Stomach smooth muscle (tissue), 2 donors: ENCODE measurements around the gene SPATA4.

Experiments used
- H3K27ac ChIP-seq: one replicate; pipeline ENCODE4 v1.7.0; 2013; ENCODE audit warnings: mild to moderate bottlenecking, low read length, inconsistent platforms
- H3K27me3 ChIP-seq, 2 donors: one replicate each; pipeline ENCODE4 v1.7.0; 2013; ENCODE audit warnings: low read length in 2 of 2; ENCODE audit not compliant: insufficient read depth in 2 of 2, control insufficient read depth in 1 of 2
- H3K36me3 ChIP-seq, 2 donors: one replicate each; pipeline ENCODE4 v1.7.0; 2013; ENCODE audit warnings: low read length in 2 of 2; ENCODE audit not compliant: control insufficient read depth in 2 of 2, insufficient read depth in 2 of 2
- H3K4me1 ChIP-seq: one replicate; pipeline ENCODE4 v1.7.0; 2013; ENCODE audit warnings: low read length; ENCODE audit not compliant: control insufficient read depth, insufficient read depth
- H3K4me3 ChIP-seq, 2 donors: one replicate each; pipeline ENCODE4 v1.7.0; 2013; ENCODE audit warnings: low read length in 2 of 2
- H3K9ac ChIP-seq, 2 donors: one replicate each; pipeline ENCODE4 v1.7.0; 2013; ENCODE audit warnings: low read length in 2 of 2, mild to moderate bottlenecking in 1 of 2
- H3K9me3 ChIP-seq, 2 donors: one replicate each; pipeline ENCODE4 v1.7.0; 2013; ENCODE audit warnings: low read length in 2 of 2; ENCODE audit not compliant: control insufficient read depth in 2 of 2
- donor health status: healthy.
- donor health status: Pancreatic carcinoma.

SPATA4 gene

DNA sequence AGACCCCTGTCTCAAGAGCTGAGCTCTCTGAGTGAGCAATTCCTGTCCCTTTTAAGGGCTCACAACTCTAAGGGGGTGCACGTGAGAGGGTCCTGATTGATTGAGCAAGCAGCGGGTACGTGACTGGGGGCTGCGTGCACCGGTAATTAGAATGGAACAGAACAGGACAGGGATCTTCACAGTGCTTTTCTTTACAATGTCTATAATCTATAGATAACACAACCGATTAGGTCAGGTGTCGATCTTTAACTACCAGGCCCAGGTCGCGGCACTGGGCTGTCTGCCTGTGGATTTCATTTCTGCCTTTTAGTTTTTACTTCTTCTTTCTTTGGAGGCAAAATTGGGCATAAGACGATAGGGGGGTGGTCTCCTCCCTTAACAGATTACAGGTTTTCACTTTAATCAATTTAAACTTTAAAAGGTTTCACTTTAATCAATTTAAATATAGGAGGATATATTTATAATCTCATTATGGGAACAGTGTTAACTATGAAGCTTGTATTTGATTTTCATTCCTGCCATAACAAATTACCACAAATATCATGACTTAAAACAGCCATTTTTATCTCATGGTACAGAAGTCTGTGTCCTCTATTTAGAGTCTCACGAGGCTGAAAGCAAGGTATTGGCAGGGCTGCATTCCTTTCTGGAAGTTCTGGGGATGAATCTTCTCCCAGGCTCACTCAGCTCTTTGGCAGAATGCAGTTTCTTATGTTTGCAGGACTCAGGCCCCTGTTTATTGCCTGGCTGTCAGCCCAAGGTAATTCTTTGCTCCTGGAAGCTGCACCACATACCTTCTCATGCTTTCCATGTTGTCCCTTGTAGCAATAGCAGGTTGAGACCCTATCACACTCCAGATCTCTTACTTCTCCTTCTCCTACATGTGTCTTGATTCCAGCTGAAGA, 5.2 kb downstream of the SPATA4 start:
- Histone ChIP-seq H3K4me3 (no peak overlapping the region), H3K27me3 (no peaks in the 10 kb centered on the region), H3K36me3 (no peaks in the 10 kb centered on the region), H3K27ac (peak overlapping the region; percentile 26), H3K9me3 (no peaks in the 10 kb centered on the region), H3K9ac (no peak overlapping the region), H3K4me1 (peaks cover 12% of the 10 kb centered on the region)

DNA sequence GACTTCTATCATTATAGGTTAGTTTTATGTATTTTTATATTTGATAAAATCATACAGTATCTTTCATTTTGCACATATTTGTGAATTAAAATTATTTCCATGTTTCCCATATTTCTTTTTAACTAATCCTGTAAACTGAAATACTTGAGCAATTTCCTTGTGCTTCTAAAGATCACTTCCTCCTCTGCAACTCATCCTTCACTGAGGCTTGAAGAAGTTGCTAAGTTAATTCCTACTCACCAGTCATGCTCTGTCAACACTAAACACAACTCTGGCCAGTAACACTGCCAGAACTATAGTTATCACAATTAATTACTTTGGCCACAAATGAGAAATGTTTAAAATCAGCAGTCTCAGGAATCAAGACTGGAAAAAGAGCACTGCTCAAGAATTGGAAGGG, 6.7 kb downstream of the SPATA4 start:
- peaks cover 9% of the 10 kb centered on the region for H3K4me1 ChIP-seq
- no peaks in the 10 kb centered on the region for H3K36me3 ChIP-seq
- H3K27ac ChIP-seq, result no peak overlapping the region
- no peak overlapping the region for H3K4me3 ChIP-seq
- no peak overlapping the region for H3K9ac ChIP-seq
- H3K9me3 ChIP-seq, result no peaks in the 10 kb centered on the region
- no peaks in the 10 kb centered on the region for H3K27me3 ChIP-seq

DNA sequence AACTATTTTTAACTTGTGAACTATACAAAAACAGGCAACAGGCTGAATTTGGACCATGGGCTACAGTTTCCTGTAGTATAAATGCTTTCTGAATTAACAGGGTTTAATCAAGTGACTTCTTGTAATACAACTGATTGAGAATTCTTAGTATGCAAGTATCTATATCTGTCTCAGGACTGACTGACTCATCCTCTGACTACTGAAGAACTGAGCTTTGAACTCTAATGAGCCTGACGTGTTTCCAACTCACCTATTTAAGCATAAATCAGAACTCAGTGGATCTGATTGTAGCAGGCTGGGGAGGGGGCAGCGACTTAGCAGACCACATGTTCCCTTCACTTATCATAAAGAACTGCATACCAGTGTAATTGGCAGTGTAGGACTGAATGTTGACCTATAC, 7.8 kb downstream of the SPATA4 start:
- no peaks in the 10 kb centered on the region for H3K36me3 ChIP-seq
- no peak overlapping the region for H3K4me3 ChIP-seq
- H3K4me1 ChIP-seq, result peaks cover 9% of the 10 kb centered on the region
- H3K9me3 ChIP-seq, result no peaks in the 10 kb centered on the region
- H3K27ac ChIP-seq, result no peak overlapping the region
- no peak overlapping the region for H3K9ac ChIP-seq
- H3K27me3 ChIP-seq, result no peaks in the 10 kb centered on the region

DNA sequence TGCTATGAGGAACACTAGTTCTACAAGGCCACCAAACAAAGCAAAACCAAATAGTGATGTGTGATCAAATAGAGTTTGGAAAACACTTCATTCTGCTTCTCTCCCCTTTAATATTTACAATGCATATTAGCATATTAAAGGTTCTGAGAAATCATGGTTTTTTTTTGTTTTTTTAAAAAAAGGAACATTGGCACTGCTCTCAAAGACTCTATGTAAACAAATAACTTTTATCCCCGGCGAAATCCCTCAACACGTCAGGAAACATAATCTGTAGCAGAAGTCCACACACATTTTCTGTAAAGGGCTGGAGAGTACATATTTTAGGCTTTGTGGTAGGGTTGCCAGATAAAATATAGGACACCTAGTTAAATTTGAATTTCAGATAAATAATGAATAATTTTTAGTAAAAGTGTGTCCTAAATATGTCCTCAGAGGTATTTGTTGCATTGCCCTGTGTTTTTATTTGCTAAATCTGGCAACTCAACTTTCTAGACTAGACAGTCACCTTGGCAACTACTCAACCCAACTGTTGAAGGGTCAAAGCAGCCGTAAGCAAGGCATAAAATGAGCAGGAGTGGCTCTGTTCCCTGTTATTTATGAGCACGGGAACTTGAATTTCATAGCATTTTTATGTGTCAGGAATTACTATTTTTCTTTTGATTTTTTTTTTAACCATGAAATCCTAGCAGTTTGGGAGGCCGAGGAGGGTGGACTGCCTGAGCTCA, 8.6 kb downstream of the SPATA4 start:
- Histone ChIP-seq H3K9me3 (no peaks in the 10 kb centered on the region), H3K4me1 (peaks cover 9% of the 10 kb centered on the region), H3K36me3 (no peaks in the 10 kb centered on the region), H3K4me3 (no peak overlapping the region), H3K27me3 (no peaks in the 10 kb centered on the region), H3K27ac (no peak overlapping the region), H3K9ac (no peak overlapping the region)

DNA sequence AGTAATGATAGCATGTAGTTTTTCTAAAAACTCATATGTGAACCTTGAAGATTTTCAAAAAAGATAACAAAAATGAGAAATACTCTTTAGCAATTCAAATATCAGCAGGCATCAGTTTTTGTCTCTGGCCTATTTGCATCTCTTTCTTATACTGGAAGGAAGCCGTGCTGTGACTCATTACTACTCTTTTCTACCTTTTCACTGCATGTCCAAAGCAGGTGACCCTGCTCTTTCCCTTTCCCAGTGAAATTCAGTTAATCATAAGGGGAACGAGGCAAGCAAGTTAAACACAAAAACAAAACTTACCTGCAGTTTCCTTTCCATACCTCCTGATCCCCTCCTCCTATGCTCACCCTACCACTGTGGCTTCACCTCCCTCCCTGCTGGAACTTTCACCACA, 9.3 kb downstream of the SPATA4 start:
- H3K9ac ChIP-seq, result no peak overlapping the region
- no peak overlapping the region for H3K27ac ChIP-seq
- H3K36me3 ChIP-seq, result no peaks in the 10 kb centered on the region
- no peaks in the 10 kb centered on the region for H3K9me3 ChIP-seq
- peaks cover 9% of the 10 kb centered on the region for H3K4me1 ChIP-seq
- no peak overlapping the region for H3K4me3 ChIP-seq
- no peaks in the 10 kb centered on the region for H3K27me3 ChIP-seq

DNA sequence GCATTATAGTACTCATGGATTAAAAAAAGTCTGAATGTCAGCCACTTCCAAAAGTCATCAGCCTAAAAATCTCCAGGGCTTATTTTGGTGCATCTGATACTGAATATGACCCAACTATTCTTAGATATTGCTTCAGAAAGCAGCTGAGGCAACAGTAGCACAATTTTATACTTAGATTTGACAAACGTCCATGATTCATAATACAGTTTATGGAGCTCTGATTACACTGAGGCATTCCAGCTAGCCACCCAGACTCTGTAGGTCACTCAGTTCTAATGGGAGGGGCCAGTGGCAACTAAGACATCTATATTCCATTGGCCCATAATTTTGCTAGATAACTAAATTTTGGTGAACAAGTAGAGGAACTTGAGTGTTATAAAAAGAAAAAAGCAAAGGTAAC, 10.3 kb downstream of the SPATA4 start:
- Histone ChIP-seq H3K27ac (no peak overlapping the region), H3K9ac (no peak overlapping the region)

DNA sequence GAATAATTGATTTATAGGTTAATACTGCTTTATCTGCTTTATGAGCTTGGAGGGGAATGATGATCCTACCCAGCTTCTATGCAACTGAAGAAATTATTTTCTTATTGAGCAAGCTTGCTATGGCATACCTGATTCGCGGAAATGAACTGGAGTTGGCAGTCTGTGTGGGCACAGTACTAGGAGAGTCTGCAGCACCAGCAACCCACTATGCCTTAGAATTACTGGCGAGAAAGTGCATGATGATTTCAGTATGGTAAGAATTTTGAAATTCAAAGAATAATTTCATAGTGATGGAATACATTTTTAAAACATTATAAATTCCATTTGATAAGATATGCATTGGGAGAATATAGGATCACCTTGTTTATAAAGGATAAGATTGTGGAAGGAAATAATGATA, 32.3 kb downstream of the SPATA4 start:
- Histone ChIP-seq H3K27me3 (no peaks in the 10 kb centered on the region), H3K4me1 (no peaks in the 10 kb centered on the region), H3K27ac (no peak overlapping the region), H3K9me3 (no peaks in the 10 kb centered on the region), H3K36me3 (no peaks in the 10 kb centered on the region), H3K9ac (no peak overlapping the region), H3K4me3 (no peak overlapping the region)

More for the DNA sequence above, 10.3 kb downstream of the SPATA4 start:
- Histone ChIP-seq H3K9me3 (no peaks in the 10 kb centered on the region), H3K4me3 (no peak overlapping the region), H3K36me3 (no peaks in the 10 kb centered on the region), H3K27me3 (no peaks in the 10 kb centered on the region), H3K4me1 (peaks cover 3% of the 10 kb centered on the region)

DNA sequence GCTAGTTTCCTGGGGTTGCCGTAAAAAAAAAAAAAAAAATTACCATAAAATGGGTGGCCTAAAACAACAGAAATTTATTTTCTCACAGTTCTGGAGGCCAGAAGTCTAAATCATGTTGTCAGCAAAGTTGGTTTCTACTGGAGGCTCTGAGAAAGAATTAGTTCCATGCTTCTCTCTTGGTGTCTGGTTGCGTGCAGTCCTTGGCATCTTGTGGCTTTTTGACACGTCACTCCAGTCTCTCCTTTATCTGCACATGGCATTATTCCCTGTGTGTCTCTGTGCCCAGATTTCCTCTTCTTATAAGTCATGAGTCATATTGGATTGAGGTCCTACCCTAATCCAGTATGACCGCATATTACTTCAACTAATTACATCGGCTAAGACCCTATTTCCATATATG, 38.7 kb downstream of the SPATA4 start:
- no peaks in the 10 kb centered on the region for H3K36me3 ChIP-seq
- H3K4me1 ChIP-seq, result peaks cover 6% of the 10 kb centered on the region
- H3K9ac ChIP-seq, result no peak overlapping the region
- H3K4me3 ChIP-seq, result no peak overlapping the region
- H3K27ac ChIP-seq, result no peak overlapping the region
- H3K27me3 ChIP-seq, result no peaks in the 10 kb centered on the region
- no peaks in the 10 kb centered on the region for H3K9me3 ChIP-seq

DNA sequence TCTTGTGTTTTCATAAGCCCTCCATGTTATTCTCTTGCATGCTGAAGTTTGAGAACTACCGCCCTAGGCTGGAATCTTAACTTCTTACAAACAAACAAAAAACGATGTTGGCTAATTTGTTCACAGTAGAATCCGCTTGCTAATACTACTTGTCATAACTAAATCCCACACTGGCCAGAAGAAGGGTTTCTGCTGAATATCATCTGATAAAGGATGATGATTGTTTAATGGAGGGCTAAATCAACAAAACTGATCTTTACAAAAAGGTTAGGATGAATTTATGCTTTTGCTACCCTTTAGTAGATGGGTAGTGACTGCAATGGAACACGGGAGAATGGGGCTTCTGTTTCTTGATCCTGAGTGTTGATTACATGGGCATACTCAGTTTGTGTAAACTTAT, 42.3 kb downstream of the SPATA4 start:
- Histone ChIP-seq H3K27ac (peak overlapping the region; percentile 7), H3K4me3 (no peak overlapping the region), H3K9ac (no peak overlapping the region), H3K36me3 (no peaks in the 10 kb centered on the region), H3K9me3 (no peaks in the 10 kb centered on the region), H3K27me3 (no peaks in the 10 kb centered on the region), H3K4me1 (peaks cover 6% of the 10 kb centered on the region)

DNA sequence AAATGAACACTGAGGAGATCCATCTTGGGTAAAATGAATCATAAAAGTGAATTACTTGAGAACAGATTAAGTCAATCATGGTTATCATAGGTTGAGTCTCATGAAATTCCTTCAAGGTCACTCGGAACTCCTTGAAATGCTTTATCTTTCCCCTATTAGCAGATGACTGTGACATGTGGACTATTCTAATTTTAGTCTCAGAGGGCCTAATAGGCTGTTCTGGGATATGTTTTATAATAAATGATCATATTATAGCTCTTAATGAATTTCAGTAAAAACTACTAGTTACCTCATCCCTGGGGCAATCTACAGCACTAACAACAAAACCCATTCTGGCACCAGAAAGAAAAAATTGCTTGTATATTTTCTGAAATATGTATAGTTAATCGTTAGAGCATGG, 44.7 kb downstream of the SPATA4 start:
- Histone ChIP-seq H3K4me1 (peaks cover 6% of the 10 kb centered on the region), H3K27me3 (no peaks in the 10 kb centered on the region), H3K27ac (no peak overlapping the region), H3K4me3 (no peak overlapping the region), H3K9me3 (no peaks in the 10 kb centered on the region), H3K9ac (peak overlapping the region in 1 of 2 donors; percentile 32), H3K36me3 (no peaks in the 10 kb centered on the region)

DNA sequence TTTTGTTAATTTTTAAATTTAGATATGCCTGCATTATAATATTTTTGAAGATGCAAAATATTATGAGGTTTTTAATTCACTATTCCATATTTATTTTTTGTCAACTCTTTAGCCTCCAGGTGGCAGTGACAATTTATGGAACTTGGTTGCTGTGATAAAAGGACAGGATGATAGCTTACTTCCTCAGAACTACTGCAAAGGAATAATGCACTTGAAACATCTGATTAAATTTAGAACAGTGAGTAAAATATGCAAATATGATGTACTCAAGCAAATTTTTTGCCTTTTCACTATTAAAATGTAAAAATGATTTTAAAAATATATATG, 45.1 kb downstream of the SPATA4 start:
- H3K27me3 ChIP-seq, result no peaks in the 10 kb centered on the region
- no peaks in the 10 kb centered on the region for H3K9me3 ChIP-seq
- no peak overlapping the region for H3K27ac ChIP-seq
- H3K4me1 ChIP-seq, result peaks cover 6% of the 10 kb centered on the region
- no peaks in the 10 kb centered on the region for H3K36me3 ChIP-seq
- no peak overlapping the region for H3K4me3 ChIP-seq
- H3K9ac ChIP-seq, result no peak overlapping the region
